ENCODE results near the gene HOXD12. TPM values are rescaled to one million over a fixed set of nuclear protein-coding genes. Genes with fewer than 3 reads are reported as not detected.

The HOXD12 gene
- total RNA-seq, 2 experiments from 2014 or later: 0.25 TPM; not detected in 1

- H3K79me2 ChIP-seq (ENCODE audit: insufficient read depth, low read depth, low read length): no peaks in the 10 kb centered on the region
- no peak for TF ChIP-seq EZH2phosphoT487 (IDR thresholded peaks at IDR 0.05; ENCODE audit: borderline replicate concordance, low read depth, low read length)
- no peak for TF ChIP-seq CTCF (conservative IDR thresholded peaks at IDR 0.05; ENCODE audit: low read length)
- intact Hi-C loops (cut with micrococcal nuclease; ENCODE audit: unreplicated experiment): no loop called here
- H3K4me1 ChIP-seq (ENCODE audit: insufficient read depth, low read length, poor library complexity, severe bottlenecking): no peaks in the 10 kb centered on the region
- no peak overlapping the region for H3K4me2 ChIP-seq (ENCODE audit: low read length)
- no peak for DNase-seq (ENCODE audit: low spot score)
- H4K20me1 ChIP-seq (ENCODE audit: insufficient read depth, low read length): no peaks in the 10 kb centered on the region
- H3K27ac ChIP-seq (ENCODE audit: low read depth, low read length, poor library complexity, severe bottlenecking): no peak overlapping the region
- H2AFZ ChIP-seq (ENCODE audit: low read length): no peak overlapping the region
- no peaks in the 10 kb centered on the region for H3K9me2 ChIP-seq (ENCODE audit: insufficient read depth, low read length)
- BruUV-seq (replicated peaks): no TSS peak
- H3K4me3 ChIP-seq (ENCODE audit: low read depth, low read length, poor library complexity, severe bottlenecking): no peak overlapping the region
- POLR2A ChIA-PET: no interaction called here
- no peaks in the 10 kb centered on the region for H3K36me3 ChIP-seq (ENCODE audit: insufficient read depth, low read length)
- CTCF ChIA-PET (ENCODE audit: unreplicated experiment): no interaction called here
- no peaks in the 10 kb centered on the region for H3K9me3 ChIP-seq (ENCODE audit: low read length)
Observed at GRCh38 chr2:176105078-176105729, 5.6 kb downstream of the HOXD12 start.

GRCh38 chr2:176105730-176106580 lies 6.4 kb downstream of the HOXD12 start:
- Histone ChIP-seq H3K4me2 (ENCODE audit: low read length) (no peak overlapping the region), H2AFZ (ENCODE audit: low read length) (no peak overlapping the region), H3K36me3 (ENCODE audit: insufficient read depth, low read length) (no peaks in the 10 kb centered on the region), H3K4me1 (ENCODE audit: insufficient read depth, low read length, poor library complexity, severe bottlenecking) (no peaks in the 10 kb centered on the region), H3K27ac (ENCODE audit: low read depth, low read length, poor library complexity, severe bottlenecking) (no peak overlapping the region), H3K9me3 (ENCODE audit: low read length) (no peaks in the 10 kb centered on the region), H4K20me1 (ENCODE audit: insufficient read depth, low read length) (no peaks in the 10 kb centered on the region), H3K4me3 (ENCODE audit: low read depth, low read length, poor library complexity, severe bottlenecking) (no peak overlapping the region), H3K79me2 (ENCODE audit: insufficient read depth, low read depth, low read length) (no peaks in the 10 kb centered on the region), H3K9me2 (ENCODE audit: insufficient read depth, low read length) (no peaks in the 10 kb centered on the region)
- TF ChIP-seq EZH2phosphoT487 (IDR thresholded peaks at IDR 0.05; ENCODE audit: borderline replicate concordance, low read depth, low read length) (no peak), CTCF (conservative IDR thresholded peaks at IDR 0.05; ENCODE audit: low read length) (no peak)
- ChIA-PET POLR2A (no interaction called here), CTCF (ENCODE audit: unreplicated experiment) (no interaction called here)
- no TSS peak for BruUV-seq (replicated peaks)
- DNase-seq (ENCODE audit: low spot score): no peak
- intact Hi-C loops (cut with micrococcal nuclease; ENCODE audit: unreplicated experiment): no loop called here

Data from OCI-LY7 (cell line).